ENCODE measurements around the gene LRP3. TPM values are rescaled to one million over a fixed set of nuclear protein-coding genes. Genes with fewer than 3 reads are reported as not detected.

The LRP3 gene
- total RNA-seq, 2 donors from 2014 or later: 7.2 to 12.4 TPM

- DNase-seq: no peak
- ATAC-seq: no peak
- intact Hi-C loops (cut with DNase I, micrococcal nuclease): no loop called here
Observed at GRCh38 chr19:33245948-33246708, 52.0 kb downstream of the LRP3 start.

- DNase-seq (no peak), ATAC-seq (no peak)
- intact Hi-C loops (cut with DNase I, micrococcal nuclease): no loop called here
Observed at GRCh38 chr19:33246709-33247440, 52.7 kb downstream of the LRP3 start.

DNA sequence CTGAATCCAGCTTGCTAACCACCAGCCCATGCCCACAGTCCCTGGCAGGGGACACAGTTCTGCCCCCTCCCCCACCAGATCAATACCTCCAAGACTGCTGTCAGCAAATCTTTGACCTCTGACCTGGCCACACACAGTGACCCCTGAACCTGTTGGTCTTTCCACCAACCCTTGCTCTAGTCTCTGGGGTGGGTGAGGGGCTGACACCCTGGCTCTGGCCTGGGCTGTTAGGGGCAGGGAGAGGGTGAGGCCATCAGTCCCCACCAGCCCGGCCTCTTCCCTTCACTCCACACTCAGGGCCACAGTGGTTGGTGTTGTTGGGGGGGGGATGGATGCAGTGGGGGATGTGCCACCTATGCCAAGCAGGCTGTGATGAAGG lies 53.3 kb downstream of the LRP3 start:
- intact Hi-C loops (cut with DNase I, micrococcal nuclease): no loop called here
- ATAC-seq (no peak), DNase-seq (no peak)

- ATAC-seq (no peak), DNase-seq (no peak)
- intact Hi-C loops (cut with DNase I, micrococcal nuclease): no loop called here
Observed at GRCh38 chr19:33248104-33248503, 54.0 kb downstream of the LRP3 start.

GRCh38 chr19:33248553-33248953 lies 54.4 kb downstream of the LRP3 start:
- DNase-seq: no peak
- ATAC-seq: peak; percentile 14
- intact Hi-C loops (cut with DNase I, micrococcal nuclease): no loop called here

GRCh38 chr19:33248954-33249613 lies 55.0 kb downstream of the LRP3 start:
- intact Hi-C loops (cut with DNase I, micrococcal nuclease): no loop called here
- DNase-seq (no peak), ATAC-seq (peak; percentile 71)

GRCh38 chr19:33249740-33250366 lies 55.7 kb downstream of the LRP3 start:
- no peak for DNase-seq
- intact Hi-C loops (cut with DNase I, micrococcal nuclease): no loop called here
- ATAC-seq: no peak

DNA sequence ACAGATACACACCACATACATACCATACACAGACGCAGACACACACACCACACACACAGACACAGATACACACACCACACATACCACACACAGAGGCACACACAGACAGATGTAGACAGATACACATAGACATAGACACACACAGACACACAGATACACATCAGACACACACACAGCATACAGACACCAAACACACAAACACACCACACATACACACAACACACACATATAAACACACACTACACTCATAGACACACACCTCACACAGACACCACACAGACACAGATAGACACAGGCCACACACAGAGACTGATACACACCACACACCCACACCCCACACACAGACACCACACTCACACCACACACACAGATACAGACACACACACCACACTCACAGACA lies 56.4 kb downstream of the LRP3 start:
- DNase-seq: no peak
- intact Hi-C loops (cut with DNase I, micrococcal nuclease): no loop called here
- ATAC-seq: no peak

- intact Hi-C loops (cut with DNase I, micrococcal nuclease): no loop called here
Observed at GRCh38 chr19:33251076-33251475, 56.9 kb downstream of the LRP3 start.

GRCh38 chr19:33251526-33252090 lies 57.5 kb downstream of the LRP3 start:
- DNase-seq: no peak
- intact Hi-C loops (cut with DNase I, micrococcal nuclease): no loop called here

More at GRCh38 chr19:33251076-33251475, 56.9 kb downstream of the LRP3 start:
- no peak for ATAC-seq
- no peak for DNase-seq

DNA sequence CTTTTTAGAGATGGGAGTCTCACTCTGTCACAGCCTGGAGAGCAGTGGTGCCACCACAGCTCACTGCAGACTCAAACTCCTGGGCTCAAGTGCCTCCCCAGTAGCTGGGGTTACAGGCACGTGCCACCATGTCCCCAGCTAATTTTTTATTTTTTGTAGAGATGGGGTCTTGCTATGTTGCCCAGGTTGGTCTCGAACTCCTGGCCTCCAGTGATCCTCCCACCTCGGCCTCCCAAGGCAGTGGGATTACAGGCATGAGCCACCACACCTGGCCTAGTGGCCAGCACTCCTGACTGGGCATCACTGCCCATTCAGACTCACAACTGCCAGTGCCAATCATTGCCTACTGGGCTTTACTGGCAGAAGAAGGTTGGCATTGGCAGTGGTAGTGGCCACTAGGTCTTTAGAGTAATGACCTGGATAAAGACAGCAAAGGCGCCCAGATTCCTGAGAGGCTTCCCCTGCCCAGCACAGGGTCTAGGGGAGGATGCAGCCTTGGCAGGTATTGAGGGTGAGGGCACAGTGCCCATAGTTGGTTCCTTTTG lies 58.4 kb downstream of the LRP3 start:
- ATAC-seq (no peak), DNase-seq (no peak)
- intact Hi-C loops (cut with DNase I, micrococcal nuclease): no loop called here

More at GRCh38 chr19:33251526-33252090, 57.5 kb downstream of the LRP3 start:
- ATAC-seq: no peak

- no peak for ATAC-seq
- DNase-seq: no peak
- intact Hi-C loops (cut with DNase I, micrococcal nuclease): no loop called here
Observed at GRCh38 chr19:33252971-33253370, 58.8 kb downstream of the LRP3 start.

GRCh38 chr19:33254245-33254824 lies 60.2 kb downstream of the LRP3 start:
- ATAC-seq: no peak
- DNase-seq: no peak
- intact Hi-C loops (cut with DNase I, micrococcal nuclease): no loop called here

- intact Hi-C loops (cut with DNase I, micrococcal nuclease): no loop called here
- ATAC-seq: no peak
- no peak for DNase-seq
Observed at GRCh38 chr19:33255781-33256180, 61.7 kb downstream of the LRP3 start.

- intact Hi-C loops (cut with DNase I, micrococcal nuclease): no loop called here
- no peak for DNase-seq
- ATAC-seq: no peak
Observed at GRCh38 chr19:33256261-33256660, 62.1 kb downstream of the LRP3 start.

DNA sequence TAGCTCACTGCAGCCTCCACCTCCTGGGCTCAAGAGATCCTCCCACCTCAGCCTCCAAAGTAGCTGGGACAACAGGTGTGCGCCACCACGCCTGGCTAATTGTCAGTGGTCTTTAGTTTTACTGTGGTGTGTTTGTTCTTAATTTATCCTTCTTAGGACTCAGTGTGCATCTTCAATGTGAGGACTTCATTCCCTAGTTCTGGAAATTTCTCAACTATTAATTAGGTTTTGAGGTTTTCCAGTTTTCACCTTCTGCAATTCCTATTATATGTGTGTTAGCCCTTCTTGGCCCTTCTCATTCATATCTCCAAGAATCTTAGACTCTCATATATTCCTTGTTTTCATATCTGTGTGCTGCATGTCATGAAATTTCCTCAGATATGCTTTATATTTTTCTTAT lies 63.7 kb downstream of the LRP3 start:
- intact Hi-C loops (cut with DNase I, micrococcal nuclease): no loop called here
- DNase-seq (no peak), ATAC-seq (no peak)
